CD14-positive monocyte (primary cell): ENCODE data around the gene FOXJ3. TPM values are rescaled to one million over a fixed set of nuclear protein-coding genes. Genes with fewer than 3 reads are reported as not detected.

Experiments
- DNase-seq, 3 donors: peaks; one replicate each; pipeline ENCODE4 v3.0.0-alpha.2; 2011 to 2022
- H2AFZ ChIP-seq: 2 replicates; pipeline ENCODE4 v1.6.0; 2012; ENCODE audit warnings: mild to moderate bottlenecking, low read depth, low read length, inconsistent platforms; ENCODE audit not compliant: insufficient read depth, poor library complexity, severe bottlenecking
- H3K27ac ChIP-seq, 2 donors: 1 replicate in 1 of 2; 2 replicates in 1 of 2; pipeline ENCODE4 v1.5.1; 2012 to 2013; ENCODE audit warnings: low read length in 2 of 2, control low read depth in 1 of 2, inconsistent platforms in 1 of 2, low read depth in 1 of 2, mild to moderate bottlenecking in 1 of 2
- H3K27me3 ChIP-seq, 2 donors: one replicate each; pipeline versions ENCODE4 v1.6.0 to v1.6.1; 2011 to 2013; ENCODE audit warnings: low read length in 2 of 2; ENCODE audit not compliant: control insufficient read depth in 2 of 2, insufficient read depth in 2 of 2
- H3K36me3 ChIP-seq, 2 donors: replicated peaks in 1 of 2; 1 replicate in 1 of 2; 2 replicates in 1 of 2; pipeline versions ENCODE4 v1.5.1 to v1.6.1; 2012 to 2013; ENCODE audit warnings: low read length in 2 of 2, control low read depth in 1 of 2, inconsistent platforms in 1 of 2, mild to moderate bottlenecking in 1 of 2; ENCODE audit not compliant: insufficient read depth in 2 of 2, control insufficient read depth in 1 of 2
- H3K4me1 ChIP-seq, 2 donors: 1 replicate in 1 of 2; 2 replicates in 1 of 2; pipeline versions ENCODE4 v1.5.1 to v1.6.1; 2012 to 2013; ENCODE audit warnings: low read length in 2 of 2, control low read depth in 1 of 2, inconsistent platforms in 1 of 2, mild to moderate bottlenecking in 1 of 2, moderate library complexity in 1 of 2; ENCODE audit not compliant: insufficient read depth in 2 of 2, control insufficient read depth in 1 of 2
- H3K4me2 ChIP-seq: replicated peaks from 2 replicates; pipeline ENCODE3; 2012; ENCODE audit warnings: low read length, moderate library complexity, mild to moderate bottlenecking; ENCODE audit not compliant: poor library complexity, severe bottlenecking; ENCODE audit errors: extremely low read depth
- H3K4me3 ChIP-seq, 3 experiments: fragments of 200-600 bp in 1 of 3; sonication (generic) in 1 of 3; replicated peaks in 1 of 3; 1 replicate in 2 of 3; 2 replicates in 1 of 3; pipeline ENCODE4 v1.5.1; 2011 to 2013; ENCODE audit warnings: low read length in 3 of 3, mild to moderate bottlenecking in 3 of 3, control low read depth in 2 of 3, low read depth in 2 of 3, inconsistent platforms in 1 of 3, moderate library complexity in 1 of 3
- H3K79me2 ChIP-seq: 2 replicates; pipeline ENCODE4 v1.6.0; 2012; ENCODE audit warnings: mild to moderate bottlenecking, control low read depth, inconsistent platforms, low read length, moderate library complexity; ENCODE audit not compliant: insufficient read depth
- H3K9ac ChIP-seq: 2 replicates; pipeline ENCODE4 v1.6.0; 2017; ENCODE audit warnings: low read length, mild to moderate bottlenecking; ENCODE audit not compliant: insufficient read depth, poor library complexity, severe bottlenecking
- H3K9me3 ChIP-seq, 2 donors: replicated peaks in 1 of 2; 1 replicate in 1 of 2; 2 replicates in 1 of 2; pipeline versions ENCODE4 v1.5.1 to v1.6.1; 2012 to 2013; ENCODE audit warnings: low read length in 2 of 2, control low read depth in 1 of 2; ENCODE audit not compliant: control insufficient read depth in 1 of 2, insufficient read depth in 1 of 2
- H4K20me1 ChIP-seq: 2 replicates; pipeline ENCODE4 v1.6.0; 2012; ENCODE audit warnings: mild to moderate bottlenecking, low read length, control low read depth, moderate library complexity; ENCODE audit not compliant: insufficient read depth
- H3K27ac Mint-ChIP-seq, 7 donors: one replicate each; pipeline ENCODE4 v1.8.0; 2020; ENCODE audit warnings: mild to moderate bottlenecking in 7 of 7, mixed read lengths in 7 of 7, moderate library complexity in 6 of 7, inconsistent platforms in 2 of 7
- H3K27me3 Mint-ChIP-seq, 3 donors: one replicate each; pipeline ENCODE4 v1.8.0; 2021 to 2022; ENCODE audit warnings: low read depth in 3 of 3, mild to moderate bottlenecking in 3 of 3, mixed read lengths in 3 of 3, moderate library complexity in 3 of 3, inconsistent platforms in 1 of 3
- H3K36me3 Mint-ChIP-seq, 2 donors: one replicate each; pipeline ENCODE4 v1.8.0; 2020; ENCODE audit warnings: mixed read lengths in 2 of 2, inconsistent platforms in 1 of 2, mild to moderate bottlenecking in 1 of 2
- H3K4me1 Mint-ChIP-seq: one replicate; pipeline ENCODE4 v1.8.0; 2020; ENCODE audit warnings: mild to moderate bottlenecking, mixed read lengths
- H3K4me3 Mint-ChIP-seq, 2 donors: one replicate each; pipeline ENCODE4 v1.8.0; 2020; ENCODE audit warnings: mild to moderate bottlenecking in 2 of 2, mixed read lengths in 2 of 2, moderate library complexity in 1 of 2
- H3K9me3 Mint-ChIP-seq, 7 donors: one replicate each; pipeline ENCODE4 v1.8.0; 2020 to 2022; ENCODE audit warnings: mixed read lengths in 7 of 7, mild to moderate bottlenecking in 6 of 7, moderate library complexity in 6 of 7, inconsistent platforms in 2 of 7
- CTCF ChIP-seq: fragments of 200-600 bp; IDR thresholded peaks from one replicate; pipeline ENCODE4 v1.8.0; 2022; ENCODE audit warnings: antibody characterized with exemption, mild to moderate bottlenecking
- WGBS: methylation state at CpG from one replicate; pipeline ENCODE4 v1.1.5; 2013; ENCODE audit warnings: missing lambda C conversion rate; ENCODE audit not compliant: insufficient coverage; 5-methylcytosine and 5-hydroxymethylcytosine counted together
- intact Hi-C, 2 donors: fragments of 100-400 bp; cut with micrococcal nuclease; formaldehyde crosslinking; loops; one replicate each; pipeline versions ENCODE4 v1.15.0 to v1.15.1; 2023
- polyA plus RNA-seq, 3 donors: library from polyadenylated mRNA; depleted of rRNA in 1 of 3; unstranded in 2 of 3; stranded (reverse) in 1 of 3; fragments of 300-500 nt in 2 of 3; fragments of >200 nt in 1 of 3; fragmentation: Illumina TruSeq in 2 of 3; gene quantifications; 1 replicate in 2 of 3; 2 replicates in 1 of 3; pipeline ENCODE4 v1.2.3, GENCODE V29; 2012 to 2021

FOXJ3 gene
- polyA plus RNA-seq, 3 donors: 10.2 to 18.5 (median 18.4) TPM

GRCh38 chr1:42228938-42229337, 106.1 kb downstream of the FOXJ3 start:
- Mint-ChIP-seq H3K27ac (no peak overlapping the region), H3K36me3 (peaks cover 4 to 17% of the 10 kb centered on the region in 2 donors), H3K4me3 (no peak overlapping the region), H3K9me3 (peaks cover 0 to 4% (median under 1%) of the 10 kb centered on the region in 7 donors), H3K4me1 (no peaks in the 10 kb centered on the region), H3K27me3 (no peaks in the 10 kb centered on the region)
- Histone ChIP-seq H3K4me1 (no peaks in the 10 kb centered on the region), H3K9ac (no peak overlapping the region), H4K20me1 (peaks cover 25% of the 10 kb centered on the region), H3K27me3 (no peaks in the 10 kb centered on the region), H2AFZ (no peak overlapping the region), H3K4me2 (no peak overlapping the region), H3K79me2 (peaks cover 8% of the 10 kb centered on the region), H3K36me3 (peaks cover 1 to 4% of the 10 kb centered on the region in 2 donors), H3K4me3 (no peak overlapping the region), H3K9me3 (no peaks in the 10 kb centered on the region), H3K27ac (no peak overlapping the region)
- no peak for TF ChIP-seq CTCF
- DNase-seq: no peak
- intact Hi-C loops: no loop called here
- WGBS: 92% methylated on average over 5 of the region's 6 CpGs

DNA sequence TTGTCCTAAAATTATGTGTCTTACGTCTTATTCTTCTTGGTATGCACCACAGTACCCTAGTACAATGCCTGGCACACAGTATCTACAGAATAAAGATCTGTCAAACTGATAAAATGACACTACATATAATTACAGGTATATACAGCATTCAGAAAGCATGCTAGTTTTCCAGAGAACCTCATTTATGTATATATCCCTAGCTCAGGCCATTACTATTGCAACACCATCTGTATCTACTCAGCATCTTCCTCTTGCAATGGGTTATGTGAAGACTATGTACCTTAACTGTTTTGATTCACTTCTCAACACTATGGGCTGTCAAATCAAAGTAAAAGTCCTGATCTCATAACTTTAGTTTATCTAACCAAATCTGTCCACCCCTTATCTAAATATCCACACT, 112.0 kb downstream of the FOXJ3 start:
- no peaks in the 10 kb centered on the region for H3K27me3 ChIP-seq
- intact Hi-C loops: no loop called here
- H3K36me3 Mint-ChIP-seq: peaks cover 12 to 32% of the 10 kb centered on the region in 2 donors

More for the DNA sequence above, 112.0 kb downstream of the FOXJ3 start:
- H3K4me1 ChIP-seq: no peaks in the 10 kb centered on the region
- Mint-ChIP-seq H3K4me3 (no peak overlapping the region), H3K27me3 (no peaks in the 10 kb centered on the region), H3K27ac (no peak overlapping the region), H3K9me3 (peaks cover 0 to 3% (median 0%) of the 10 kb centered on the region in 7 donors), H3K4me1 (peaks cover 4% of the 10 kb centered on the region)
- no peak for TF ChIP-seq CTCF
- H3K79me2 ChIP-seq: no peaks in the 10 kb centered on the region
- no peak overlapping the region for H3K27ac ChIP-seq
- H4K20me1 ChIP-seq: peaks cover 41% of the 10 kb centered on the region
- no CpG with 5 or more reads among the region's 1 CpG for WGBS
- H3K4me2 ChIP-seq: no peak overlapping the region
- H3K36me3 ChIP-seq: peaks cover 7 to 11% of the 10 kb centered on the region in 2 donors
- no peaks in the 10 kb centered on the region for H3K9me3 ChIP-seq
- no peak overlapping the region for H2AFZ ChIP-seq
- DNase-seq: no peak
- H3K9ac ChIP-seq: no peak overlapping the region
- no peak overlapping the region for H3K4me3 ChIP-seq
